A673 (cell line): ENCODE results near the gene RELT.

Source experiments
- CTCF ChIP-seq: fragments of 300-800, 200-600 bp; sonication (generic); conservative IDR thresholded peaks from 2 replicates; pipeline ENCODE4 v1.5.1; 2017; ENCODE audit warnings: low read depth, mild to moderate bottlenecking, antibody characterized with exemption, low read length, moderate library complexity, mixed read lengths
- EZH2 ChIP-seq: fragments of 200-600 bp; sonication (generic); IDR thresholded peaks from 2 replicates; pipeline ENCODE4 v1.6.1; 2017; ENCODE audit warnings: borderline replicate concordance, low read depth, mild to moderate bottlenecking, mixed read lengths, antibody characterized with exemption, low read length; ENCODE audit not compliant: poor library complexity, severe bottlenecking

DNA sequence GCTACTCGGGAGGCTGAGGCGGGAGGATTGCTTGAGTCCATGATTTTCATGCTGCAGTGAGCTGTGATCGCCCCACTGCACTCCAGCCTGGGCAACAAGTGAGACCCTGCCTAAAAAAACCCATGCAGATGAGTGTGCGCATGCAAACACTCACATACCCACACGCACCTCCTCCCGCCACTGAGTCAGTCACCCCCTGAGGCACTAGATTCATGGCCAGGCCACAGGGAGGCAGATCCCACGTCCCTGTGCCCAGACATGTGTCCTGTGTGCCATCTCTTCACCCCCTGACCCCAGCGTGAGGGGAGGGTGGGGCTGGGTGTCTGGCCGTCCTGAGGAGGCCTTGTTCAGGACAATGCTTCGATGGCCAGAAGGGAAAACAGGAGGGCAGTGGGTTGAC, 15.5 kb downstream of the RELT start:
- TF ChIP-seq CTCF = no peak
- TF ChIP-seq EZH2 = no peak
